Keratinocyte (primary cell): ENCODE measurements around the gene PPFIA1. TPM values are rescaled to one million over a fixed set of nuclear protein-coding genes. Genes with fewer than 3 reads are reported as not detected.

Source experiments
- DNase-seq: peaks from one replicate; pipeline ENCODE4 v3.0.0-alpha.2; 2011; ENCODE audit warnings: low read depth, missing footprints, low spot score
- FAIRE-seq: peaks from 2 replicates; lab custom pipeline; 2011; peaks lifted over from hg19 to GRCh38; lab: Jason Lieb, UNC
- H2AFZ ChIP-seq: 2 replicates; pipeline ENCODE4 v1.6.0; 2012; ENCODE audit warnings: low read length, control low read depth, inconsistent platforms; ENCODE audit not compliant: control insufficient read depth
- H3K27ac ChIP-seq: 2 replicates; pipeline ENCODE4 v1.5.1; 2011; ENCODE audit warnings: low read length; ENCODE audit not compliant: control insufficient read depth, insufficient read depth
- H3K27me3 ChIP-seq: 3 replicates; pipeline ENCODE4 v1.6.0; 2011; ENCODE audit warnings: low read length; ENCODE audit not compliant: control insufficient read depth, insufficient read depth; ENCODE audit errors: extremely low read depth
- H3K36me3 ChIP-seq, 2 experiments: 2 replicates in 1 of 2; 3 replicates in 1 of 2; pipeline ENCODE4 v1.5.1; 2011; ENCODE audit warnings: low read length in 2 of 2, mild to moderate bottlenecking in 1 of 2; ENCODE audit not compliant: control insufficient read depth in 2 of 2, insufficient read depth in 2 of 2; ENCODE audit errors: extremely low read depth in 1 of 2
- H3K4me1 ChIP-seq: 3 replicates; pipeline ENCODE4 v1.5.1; 2011; ENCODE audit warnings: low read length; ENCODE audit not compliant: control insufficient read depth, insufficient read depth; ENCODE audit errors: extremely low read depth
- H3K4me2 ChIP-seq: 3 replicates; pipeline ENCODE4 v1.6.0; 2011; ENCODE audit warnings: low read depth, low read length; ENCODE audit not compliant: control insufficient read depth, insufficient read depth; ENCODE audit errors: extremely low read depth
- H3K4me3 ChIP-seq, 3 experiments: fragments of 200-600 bp in 1 of 3; sonication (generic) in 1 of 3; 2 replicates in 2 of 3; 3 replicates in 1 of 3; pipeline ENCODE4 v1.5.1; 2011 to 2016; ENCODE audit warnings: low read length in 3 of 3, mild to moderate bottlenecking in 3 of 3, control low read depth in 2 of 3, inconsistent platforms in 1 of 3, low read depth in 1 of 3, mixed read lengths in 1 of 3, mixed run types in 1 of 3, moderate library complexity in 1 of 3; ENCODE audit not compliant: control insufficient read depth in 2 of 3, insufficient read depth in 2 of 3; ENCODE audit errors: extremely low read depth in 1 of 3
- H3K79me2 ChIP-seq: 2 replicates; pipeline ENCODE4 v1.6.0; 2012; ENCODE audit warnings: low read length; ENCODE audit not compliant: control insufficient read depth, insufficient read depth
- H3K9ac ChIP-seq: 3 replicates; pipeline ENCODE4 v1.6.0; 2011; ENCODE audit warnings: low read length; ENCODE audit not compliant: control insufficient read depth, insufficient read depth; ENCODE audit errors: extremely low read depth
- H3K9me1 ChIP-seq: 3 replicates; pipeline ENCODE4 v1.6.0; 2011; ENCODE audit warnings: low read length; ENCODE audit not compliant: control insufficient read depth, insufficient read depth; ENCODE audit errors: extremely low read depth
- H3K9me3 ChIP-seq: 2 replicates; pipeline ENCODE4 v1.5.1; 2012; ENCODE audit warnings: low read depth, low read length; ENCODE audit not compliant: control insufficient read depth
- H4K20me1 ChIP-seq: 3 replicates; pipeline ENCODE4 v1.6.0; 2011; ENCODE audit warnings: low read length; ENCODE audit not compliant: control insufficient read depth, insufficient read depth; ENCODE audit errors: extremely low read depth
- CTCF ChIP-seq, 3 experiments: IDR thresholded peaks in 1 of 3; conservative IDR thresholded peaks in 1 of 3; optimal IDR thresholded peaks in 1 of 3; 2 replicates in 2 of 3; 3 replicates in 1 of 3; pipeline versions ENCODE3 to v1.5.1; 2011; ENCODE audit warnings: low read length in 3 of 3, mild to moderate bottlenecking in 3 of 3, moderate library complexity in 2 of 3, control low read depth in 1 of 3, inconsistent platforms in 1 of 3; ENCODE audit not compliant: insufficient read depth in 2 of 3; ENCODE audit errors: extremely low read depth in 1 of 3
- EZH2 ChIP-seq: IDR thresholded peaks from one replicate; pipeline ENCODE4 v1.6.1; 2012; ENCODE audit warnings: inconsistent platforms, mild to moderate bottlenecking, low read length, moderate library complexity
- dilution Hi-C: fragments of 300-500 bp; cut with MboI; formaldehyde crosslinking; loops from one replicate; pipeline ENCODE4 v1.7.0; 2020; ENCODE audit warnings: low sequenced_read_pairs; ENCODE audit not compliant: extremely low pct_ligation_motif_present
- polyA plus RNA-seq, 5 experiments: library from polyadenylated mRNA; depleted of rRNA in 3 of 5; stranded (reverse) in 3 of 5; stranded (forward) in 1 of 5; unstranded in 1 of 5; fragments of >200 nt; gene quantifications; 1 replicate in 1 of 5; 2 replicates in 3 of 5; 3 replicates in 1 of 5; pipeline versions ENCODE4 v1.2.1 to v1.2.3, GENCODE V29; 2011 to 2012; ENCODE audit warnings: missing spikeins in 2 of 5, low read depth in 1 of 5, low replicate concordance in 1 of 5

Gene PPFIA1
- polyA plus RNA-seq, 1 donor (not counting 4 experiments of a cell fraction or from before 2014, with no cell fraction given): 27.6 TPM

DNA sequence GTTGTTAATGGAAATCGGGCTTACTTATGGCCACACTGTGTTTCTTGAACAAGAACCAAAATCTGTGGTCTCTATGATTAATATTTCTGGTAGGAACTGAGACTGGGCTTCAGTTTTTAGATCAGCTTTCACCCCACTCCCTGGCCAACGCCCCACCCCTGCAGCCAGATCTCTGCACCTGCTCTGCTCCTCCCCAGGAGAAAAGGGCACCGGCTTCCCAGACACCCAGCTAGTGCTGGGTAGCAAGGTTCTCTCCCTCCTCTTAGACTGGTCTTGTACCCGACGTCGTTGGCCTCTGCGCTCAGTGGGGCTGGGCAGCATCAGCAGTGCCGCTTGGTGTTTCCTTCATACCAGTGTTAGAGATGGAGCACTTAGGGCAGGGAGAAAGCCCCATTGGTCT lies 110.9 kb downstream of the PPFIA1 start:
- Histone ChIP-seq H3K27me3 (no peaks in the 10 kb centered on the region), H3K36me3 (peaks cover 18% of the 10 kb centered on the region in 2 experiments), H3K4me2 (no peak overlapping the region), H3K9me1 (peaks cover 4% of the 10 kb centered on the region), H3K79me2 (peaks cover 2% of the 10 kb centered on the region), H3K4me3 (no peak overlapping the region), H3K9me3 (no peaks in the 10 kb centered on the region), H3K9ac (no peak overlapping the region), H2AFZ (no peak overlapping the region), H4K20me1 (peaks cover 4% of the 10 kb centered on the region), H3K27ac (no peak overlapping the region), H3K4me1 (no peaks in the 10 kb centered on the region)
- FAIRE-seq (no peak), DNase-seq (no peak)
- TF ChIP-seq EZH2: no peak
- TF ChIP-seq CTCF (optimal IDR thresholded peaks at IDR 0.05 in 1 of 3, IDR thresholded peaks at IDR 0.05 in 1 of 3, conservative IDR thresholded peaks at IDR 0.05 in 1 of 3; ENCODE audit: extremely low read depth in 1 of 3, insufficient read depth in 2 of 3, low read length in 3 of 3): no peak
- dilution Hi-C loops: no loop called here

GRCh38 chr11:70381872-70382861 lies 111.7 kb downstream of the PPFIA1 start:
- peaks cover 18% of the 10 kb centered on the region in 2 experiments for H3K36me3 ChIP-seq
- dilution Hi-C loops: no loop called here
- no peak overlapping the region for H3K4me3 ChIP-seq
- H3K4me1 ChIP-seq: no peaks in the 10 kb centered on the region
- H3K4me2 ChIP-seq: no peak overlapping the region
- FAIRE-seq: no peak
- no peak overlapping the region for H3K27ac ChIP-seq
- peaks cover 4% of the 10 kb centered on the region for H4K20me1 ChIP-seq
- H2AFZ ChIP-seq: no peak overlapping the region
- DNase-seq: no peak
- H3K9me1 ChIP-seq: peaks cover 4% of the 10 kb centered on the region
- no peak for TF ChIP-seq CTCF (optimal IDR thresholded peaks at IDR 0.05 in 1 of 3, IDR thresholded peaks at IDR 0.05 in 1 of 3, conservative IDR thresholded peaks at IDR 0.05 in 1 of 3; ENCODE audit: extremely low read depth in 1 of 3, insufficient read depth in 2 of 3, low read length in 3 of 3)
- TF ChIP-seq EZH2: no peak
- no peaks in the 10 kb centered on the region for H3K27me3 ChIP-seq
- H3K9me3 ChIP-seq: no peaks in the 10 kb centered on the region
- peaks cover 2% of the 10 kb centered on the region for H3K79me2 ChIP-seq
- H3K9ac ChIP-seq: no peak overlapping the region
